Trophoblast cell (in vitro differentiated cells and primary cell): ENCODE measurements around the gene LAMC3.

Experiments used
- DNase-seq, 2 donors: peaks; one replicate each; pipeline ENCODE4 v3.0.0-alpha.2; 2016
- H2AFZ ChIP-seq: 2 replicates; pipeline ENCODE4 v1.6.1; 2013; ENCODE audit warnings: low read length, moderate library complexity, mild to moderate bottlenecking; ENCODE audit not compliant: insufficient read depth, poor library complexity
- H2AK5ac ChIP-seq: 2 replicates; pipeline ENCODE4 v1.6.1; 2013; ENCODE audit warnings: mild to moderate bottlenecking, low read length
- H2BK120ac ChIP-seq: 2 replicates; pipeline ENCODE4 v1.6.1; 2013; ENCODE audit warnings: low read length, mild to moderate bottlenecking, moderate library complexity; ENCODE audit not compliant: insufficient read depth, poor library complexity
- H2BK12ac ChIP-seq: 2 replicates; pipeline ENCODE4 v1.6.1; 2013; ENCODE audit warnings: mild to moderate bottlenecking, low read length, moderate library complexity
- H2BK5ac ChIP-seq: 2 replicates; pipeline ENCODE4 v1.6.1; 2013; ENCODE audit warnings: low read length, low read depth, moderate library complexity, mild to moderate bottlenecking; ENCODE audit not compliant: poor library complexity
- H3K14ac ChIP-seq: 2 replicates; pipeline ENCODE4 v1.6.1; 2013; ENCODE audit warnings: mild to moderate bottlenecking, low read length
- H3K18ac ChIP-seq: 2 replicates; pipeline ENCODE4 v1.6.1; 2013; ENCODE audit warnings: mild to moderate bottlenecking, low read length
- H3K23ac ChIP-seq: 2 replicates; pipeline ENCODE4 v1.6.1; 2013; ENCODE audit warnings: low read length
- H3K27ac ChIP-seq: 2 replicates; pipeline ENCODE4 v1.5.1; 2013; ENCODE audit warnings: low read depth, mild to moderate bottlenecking, inconsistent platforms, low read length, moderate library complexity
- H3K27me3 ChIP-seq: 2 replicates; pipeline ENCODE4 v1.6.1; 2013; ENCODE audit warnings: inconsistent platforms, mild to moderate bottlenecking, low read length, moderate library complexity; ENCODE audit not compliant: insufficient read depth
- H3K36me3 ChIP-seq, 2 experiments: 1 replicate in 1 of 2; 2 replicates in 1 of 2; pipeline ENCODE4 v1.6.1; 2013; ENCODE audit warnings: low read length in 2 of 2, mild to moderate bottlenecking in 2 of 2, moderate library complexity in 1 of 2; ENCODE audit not compliant: insufficient read depth in 2 of 2, control insufficient read depth in 1 of 2
- H3K4ac ChIP-seq: 2 replicates; pipeline ENCODE4 v1.6.1; 2013; ENCODE audit warnings: low read depth, mild to moderate bottlenecking, low read length, moderate library complexity
- H3K4me1 ChIP-seq, 2 experiments: 1 replicate in 1 of 2; 2 replicates in 1 of 2; pipeline ENCODE4 v1.6.1; 2013; ENCODE audit warnings: low read length in 2 of 2, mild to moderate bottlenecking in 2 of 2, moderate library complexity in 1 of 2; ENCODE audit not compliant: insufficient read depth in 2 of 2, control insufficient read depth in 1 of 2
- H3K4me2 ChIP-seq: 2 replicates; pipeline ENCODE4 v1.6.1; 2013; ENCODE audit warnings: inconsistent platforms, mild to moderate bottlenecking, low read length, moderate library complexity
- H3K4me3 ChIP-seq: 2 replicates; pipeline ENCODE4 v1.5.1; 2013; ENCODE audit warnings: mild to moderate bottlenecking, low read depth, low read length, inconsistent platforms
- H3K79me1 ChIP-seq: one replicate; pipeline ENCODE4 v1.6.1; 2013; ENCODE audit warnings: low read length
- H3K79me2 ChIP-seq: 2 replicates; pipeline ENCODE4 v1.6.1; 2013; ENCODE audit warnings: low read length, mild to moderate bottlenecking; ENCODE audit not compliant: control insufficient read depth, insufficient read depth, poor library complexity
- H3K9ac ChIP-seq: 2 replicates; pipeline ENCODE4 v1.6.1; 2013; ENCODE audit warnings: mild to moderate bottlenecking, low read length
- H3K9me3 ChIP-seq: 2 replicates; pipeline ENCODE4 v1.6.1; 2013; ENCODE audit warnings: low read depth, mild to moderate bottlenecking, control low read depth, inconsistent platforms, low read length; ENCODE audit not compliant: insufficient read depth
- H4K12ac ChIP-seq: 2 replicates; pipeline ENCODE4 v1.6.1; 2013; ENCODE audit warnings: low read depth, mild to moderate bottlenecking, low read length, moderate library complexity
- H4K8ac ChIP-seq: 2 replicates; pipeline ENCODE4 v1.6.1; 2013; ENCODE audit warnings: low read depth, mild to moderate bottlenecking, low read length, moderate library complexity
- H4K91ac ChIP-seq: one replicate; pipeline ENCODE4 v1.6.1; 2013; ENCODE audit warnings: low read depth, mild to moderate bottlenecking, low read length, moderate library complexity
- whole genome bisulfite sequencing: extraction: QIAGEN DNeasy Blood & Tissue Kit; methylation state at CpG from one replicate; pipeline ENCODE4 v1.1.7; 2013; ENCODE audit warnings: missing lambda C conversion rate; ENCODE audit not compliant: insufficient read length, insufficient coverage; ENCODE audit errors: extremely low coverage; 5-methylcytosine and 5-hydroxymethylcytosine counted together

Gene LAMC3

GRCh38 chr9:131053896-131054295 is 44.9 kb downstream of the LAMC3 start:
- Histone ChIP-seq H4K91ac (no peak overlapping the region), H3K27me3 (no peaks in the 10 kb centered on the region), H3K9ac (no peak overlapping the region), H2BK5ac (no peak overlapping the region), H3K4me3 (no peak overlapping the region), H3K4ac (no peak overlapping the region), H3K14ac (no peak overlapping the region), H2BK12ac (no peak overlapping the region), H4K12ac (no peak overlapping the region), H3K18ac (no peak overlapping the region), H2BK120ac (no peak overlapping the region), H3K4me2 (no peak overlapping the region), H3K79me1 (no peaks in the 10 kb centered on the region), H3K9me3 (no peaks in the 10 kb centered on the region), H3K36me3 (no peaks in the 10 kb centered on the region), H3K79me2 (no peaks in the 10 kb centered on the region), H2AK5ac (no peak overlapping the region), H3K4me1 (no peaks in the 10 kb centered on the region), H2AFZ (no peak overlapping the region), H3K27ac (no peak overlapping the region), H4K8ac (no peak overlapping the region), H3K23ac (no peak overlapping the region)
- DNase-seq = no peak
- no CpG with 5 or more reads among the region's 3 CpGs for WGBS

- Histone ChIP-seq H4K8ac (no peak overlapping the region), H3K4ac (no peak overlapping the region), H2AK5ac (no peak overlapping the region), H3K4me2 (no peak overlapping the region), H3K4me1 (no peaks in the 10 kb centered on the region), H3K23ac (no peak overlapping the region), H2AFZ (no peak overlapping the region), H3K18ac (no peak overlapping the region), H3K14ac (no peak overlapping the region), H3K4me3 (no peak overlapping the region), H4K91ac (no peak overlapping the region), H3K9ac (no peak overlapping the region), H2BK12ac (no peak overlapping the region), H4K12ac (no peak overlapping the region), H2BK120ac (no peak overlapping the region), H3K9me3 (no peaks in the 10 kb centered on the region), H3K36me3 (no peaks in the 10 kb centered on the region), H3K79me1 (no peaks in the 10 kb centered on the region), H3K27me3 (no peaks in the 10 kb centered on the region), H2BK5ac (no peak overlapping the region), H3K79me2 (no peaks in the 10 kb centered on the region), H3K27ac (no peak overlapping the region)
- WGBS = no CpG with 5 or more reads among the region's 14 CpGs
- DNase-seq = no peak
Observed at GRCh38 chr9:131056781-131057506, 48.0 kb downstream of the LAMC3 start.

- H3K79me1 ChIP-seq = no peaks in the 10 kb centered on the region
- no peaks in the 10 kb centered on the region for H3K27me3 ChIP-seq
- no peak overlapping the region for H4K12ac ChIP-seq
- H2AFZ ChIP-seq = no peak overlapping the region
- whole genome bisulfite sequencing = no CpG with 5 or more reads among the region's 21 CpGs
- no peak overlapping the region for H4K8ac ChIP-seq
- H2BK5ac ChIP-seq = no peak overlapping the region
- no peak overlapping the region for H3K4ac ChIP-seq
- H3K9ac ChIP-seq = no peak overlapping the region
- H3K9me3 ChIP-seq = no peaks in the 10 kb centered on the region
- H3K4me2 ChIP-seq = no peak overlapping the region
- no peak overlapping the region for H4K91ac ChIP-seq
- H2BK120ac ChIP-seq = no peak overlapping the region
- H3K27ac ChIP-seq = no peak overlapping the region
- H2AK5ac ChIP-seq = no peak overlapping the region
- H3K18ac ChIP-seq = no peak overlapping the region
- H2BK12ac ChIP-seq = no peak overlapping the region
- no peak overlapping the region for H3K4me3 ChIP-seq
- H3K79me2 ChIP-seq = no peaks in the 10 kb centered on the region
- no peaks in the 10 kb centered on the region for H3K36me3 ChIP-seq
- H3K4me1 ChIP-seq = no peaks in the 10 kb centered on the region
- no peak overlapping the region for H3K23ac ChIP-seq
- DNase-seq = peak; percentile 56 to 81
- H3K14ac ChIP-seq = no peak overlapping the region
Observed at GRCh38 chr9:131060900-131061630, 52.1 kb downstream of the LAMC3 start.

GRCh38 chr9:131062969-131063368 is 54.0 kb downstream of the LAMC3 start:
- no peak overlapping the region for H3K4me3 ChIP-seq
- no peak for DNase-seq
- no peaks in the 10 kb centered on the region for H3K9me3 ChIP-seq

More at GRCh38 chr9:131062969-131063368, 54.0 kb downstream of the LAMC3 start:
- H3K23ac ChIP-seq = no peak overlapping the region
- no peak overlapping the region for H4K8ac ChIP-seq
- no CpG with 5 or more reads among the region's 9 CpGs for WGBS
- no peak overlapping the region for H2BK5ac ChIP-seq
- H3K27ac ChIP-seq = no peak overlapping the region
- H2AFZ ChIP-seq = no peak overlapping the region
- no peaks in the 10 kb centered on the region for H3K4me1 ChIP-seq
- no peaks in the 10 kb centered on the region for H3K79me2 ChIP-seq
- H3K4ac ChIP-seq = no peak overlapping the region
- H2BK12ac ChIP-seq = no peak overlapping the region
- H2AK5ac ChIP-seq = no peak overlapping the region
- no peak overlapping the region for H4K12ac ChIP-seq
- H3K36me3 ChIP-seq = no peaks in the 10 kb centered on the region
- no peak overlapping the region for H2BK120ac ChIP-seq
- H3K27me3 ChIP-seq = no peaks in the 10 kb centered on the region
- no peak overlapping the region for H4K91ac ChIP-seq
- no peak overlapping the region for H3K4me2 ChIP-seq
- no peak overlapping the region for H3K18ac ChIP-seq
- H3K9ac ChIP-seq = no peak overlapping the region
- no peak overlapping the region for H3K14ac ChIP-seq
- H3K79me1 ChIP-seq = no peaks in the 10 kb centered on the region
